ENCODE data around the gene HAGHL.

GRCh38 chr16:769934-770333 is 43.0 kb downstream of the HAGHL start:
- TF ChIP-seq CTCF (IDR thresholded peaks at IDR 0.05) (no peak), ZFX (IDR thresholded peaks at IDR 0.05; ENCODE audit: borderline replicate concordance) (no peak)

Data from 22Rv1 (cell line).